Measurements from ENCODE around the gene CDC42BPA. TPM values are rescaled to one million over a fixed set of nuclear protein-coding genes. Genes with fewer than 3 reads are reported as not detected.

CDC42BPA gene
- total and polyA plus RNA-seq, 2 of the 13 experiments (the other 11 are each of a cell fraction or from before 2014, with no cell fraction given), result 6.5 to 16.0 TPM

- peak; percentile 35 for TF ChIP-seq ZNF18 (CRISPR knock-in tag; IDR thresholded peaks at IDR 0.05; ENCODE audit: insufficient replicate concordance)
- no peak for TF ChIP-seq FOXO4 (CRISPR knock-in tag; conservative IDR thresholded peaks at IDR 0.05)
- no peak for TF ChIP-seq ZNF784 (CRISPR knock-in tag; IDR thresholded peaks at IDR 0.05; ENCODE audit: borderline replicate concordance)
- TF ChIP-seq DBP (CRISPR knock-in tag; IDR thresholded peaks at IDR 0.05; ENCODE audit: not compliant biosample characterization), result no peak
- TF ChIP-seq THRA (CRISPR knock-in tag; IDR thresholded peaks at IDR 0.05; ENCODE audit: borderline replicate concordance), result no peak
Observed at GRCh38 chr1:226958300-226958699, 360.0 kb downstream of the CDC42BPA start (continued).

- ChIA-PET POLR2A (no interaction called here), CTCF (ENCODE audit: low intra/inter-chr PET ratio, low total read pairs) (no interaction called here)
- no TSS peak for BruUV-seq (replicated peaks)
- Histone ChIP-seq H3K9me3 (ENCODE audit: low read length) (no peaks in the 10 kb centered on the region), H3K4me2 (ENCODE audit: low read depth, low read length) (no peak overlapping the region), H3K27ac (ENCODE audit: extremely low read length, insufficient read depth, low read length) (no peak overlapping the region), H3K4me1 (ENCODE audit: insufficient read depth, low read length) (0 out of 2 replicates have a peak, but pooled peaks cover 6% of the 10 kb centered on the region), H4K20me1 (ENCODE audit: insufficient read depth, low read length) (peaks cover 67% of the 10 kb centered on the region; the same call in 1 of the 2 replicates), H3K9ac (ENCODE audit: insufficient read depth, low read depth, low read length) (no peak overlapping the region), H3K4me3 (replicated peaks in 1 of 3; ENCODE audit: insufficient read depth in 1 of 3, low read depth in 2 of 3, low read length in 3 of 3) (no peak overlapping the region), H3K79me2 (ENCODE audit: insufficient read depth, low read length) (peaks cover 85% of the 10 kb centered on the region), H2AFZ (ENCODE audit: low read length) (no peak overlapping the region), H3K27me3 (ENCODE audit: control insufficient read depth in 1 of 2, insufficient read depth in 2 of 2, low read length in 2 of 2) (no peaks in the 10 kb centered on the region), H3K36me3 (replicated peaks in 1 of 2; ENCODE audit: control insufficient read depth in 1 of 2, insufficient read depth in 2 of 2, low read length in 2 of 2) (peaks cover 5 to 31% of the 10 kb centered on the region in 2 experiments; a peak in 4 of 5 replicates)
- in situ Hi-C loops (cut with HindIII; ENCODE audit: extremely low pct_ligation_motif_present, low pct_unique_long_range_greater_than_20kb), result no loop called here
- 95% methylated on average over 11 of the region's 11 CpGs for WGBS (ENCODE audit: low lambda C conversion rate)
- DNase-seq (ENCODE audit: low spot score) (no peak), FAIRE-seq (no peak), ATAC-seq (no peak)
- intact Hi-C loops (cut with micrococcal nuclease; ENCODE audit: unreplicated experiment), result no loop called here
- TF ChIP-seq ZNF251 (CRISPR knock-in tag; IDR thresholded peaks at IDR 0.05), result no peak
- TF ChIP-seq PBX2 (CRISPR knock-in tag; IDR thresholded peaks at IDR 0.05), result no peak
- no peak for TF ChIP-seq CENPBD1 (CRISPR knock-in tag; IDR thresholded peaks at IDR 0.05; ENCODE audit: borderline replicate concordance, low read depth)
- TF ChIP-seq ZNF777 (CRISPR knock-in tag; IDR thresholded peaks at IDR 0.05), result no peak
- TF ChIP-seq ZNF207 (IDR thresholded peaks at IDR 0.05; ENCODE audit: borderline replicate concordance), result no peak
- no peak for TF ChIP-seq CAMTA2 (CRISPR knock-in tag; IDR thresholded peaks at IDR 0.05; ENCODE audit: borderline replicate concordance)
- TF ChIP-seq ZNF770 (CRISPR knock-in tag; IDR thresholded peaks at IDR 0.05), result no peak
Observed at GRCh38 chr1:226957714-226958113, 360.6 kb downstream of the CDC42BPA start.
